Measurements from ENCODE around the gene CDK18.
A peak's percentile ranks its signal among the peaks of the same experiment; 100 is the strongest.
"Not testable (repeated sequence)": the region's sequence is repeated elsewhere in the genome, so short reads cannot be mapped to it uniquely, and the experiment has no call there.

CDK18 gene

GRCh38 chr1:205481629-205482151 lies 22.8 kb upstream of the CDK18 start:
- DNase-seq, result no peak

- not testable (repeated sequence) for DNase-seq
Observed at GRCh38 chr1:205482587-205482986, 21.9 kb upstream of the CDK18 start.

- DNase-seq, result no peak
Observed at GRCh38 chr1:205483372-205483771, 21.1 kb upstream of the CDK18 start.

- DNase-seq, result no peak
Observed at GRCh38 chr1:205484985-205485967, 19.2 kb upstream of the CDK18 start.

GRCh38 chr1:205486258-205486657 lies 18.2 kb upstream of the CDK18 start:
- DNase-seq, result no peak

GRCh38 chr1:205488074-205488723 lies 16.3 kb upstream of the CDK18 start:
- DNase-seq, result no peak

GRCh38 chr1:205491794-205492193 lies 12.7 kb upstream of the CDK18 start:
- no peak for DNase-seq

GRCh38 chr1:205492201-205492667 lies 12.2 kb upstream of the CDK18 start:
- no peak for DNase-seq

- no peak for DNase-seq
Observed at GRCh38 chr1:205492774-205493173, 11.7 kb upstream of the CDK18 start.

- DNase-seq, result peak; percentile 28
Observed at GRCh38 chr1:205493241-205494085, 11.0 kb upstream of the CDK18 start.

- DNase-seq, result no peak
Observed at GRCh38 chr1:205494115-205494514, 10.4 kb upstream of the CDK18 start.

GRCh38 chr1:205495237-205495823 lies 9.1 kb upstream of the CDK18 start:
- DNase-seq, result no peak

GRCh38 chr1:205496661-205497060 lies 7.8 kb upstream of the CDK18 start:
- DNase-seq, result no peak

GRCh38 chr1:205497351-205497750 lies 7.1 kb upstream of the CDK18 start:
- DNase-seq, result no peak

GRCh38 chr1:205499789-205500188 lies 4.7 kb upstream of the CDK18 start:
- DNase-seq, result no peak

- no peak for DNase-seq
Observed at GRCh38 chr1:205500240-205501233, 3.9 kb upstream of the CDK18 start.

- no peak for DNase-seq
Observed at GRCh38 chr1:205502111-205502810, 2.2 kb upstream of the CDK18 start.

- no peak for DNase-seq
Observed at GRCh38 chr1:205502992-205503391, 1.5 kb upstream of the CDK18 start.

GRCh38 chr1:205505076-205505729 lies 734 bp downstream of the CDK18 start:
- no peak for DNase-seq

- no peak for DNase-seq
Observed at GRCh38 chr1:205505791-205506190, 1.3 kb downstream of the CDK18 start.

All from GOT3 (cell line).